HFF-Myc (cell line): ENCODE measurements around the gene DNAAF1.
A peak's percentile ranks its signal among the peaks of the same experiment; 100 is the strongest.

Experiments
- DNase-seq: peaks from one replicate; pipeline ENCODE4 v3.0.0-alpha.2; 2011; ENCODE audit warnings: low read depth; ENCODE audit errors: extremely low read depth
- H3K4me3 ChIP-seq: replicated peaks from 2 replicates; pipeline ENCODE4 v1.5.1; 2011; ENCODE audit warnings: low read depth, mild to moderate bottlenecking, control low read depth, low read length
- CTCF ChIP-seq: IDR thresholded peaks from 2 replicates; pipeline ENCODE4 v1.5.1; 2012; ENCODE audit warnings: mild to moderate bottlenecking, low read depth, low read length, control low read depth; ENCODE audit errors: missing control alignments

Gene DNAAF1

GRCh38 chr16:84144859-84145639 lies at the start of gene DNAAF1, which contains the start of gene HSDL1:
DNAAF1 (plus strand) TSS chr16:84145308; CDS start chr16:84145441, 133 bp downstream.
HSDL1 (minus strand) TSS chr16:84145177; CDS start chr16:84131321, 13,856 bp downstream.
- DNase-seq, result peak; percentile 22
- TF ChIP-seq CTCF, result no peak

GRCh38 chr16:84095466-84095865 lies 49.6 kb upstream of the DNAAF1 start:
- TF ChIP-seq CTCF, result no peak
- no peak for DNase-seq
- no peak overlapping the region for H3K4me3 ChIP-seq

More at GRCh38 chr16:84144859-84145639, at the start of gene DNAAF1, which contains the start of gene HSDL1:
- peak within 1 kb of the TSS; percentile 74 for H3K4me3 ChIP-seq

- DNase-seq, result no peak
- H3K4me3 ChIP-seq, result no peak overlapping the region
- TF ChIP-seq CTCF, result no peak
These were observed 48.6 kb upstream of the DNAAF1 start for GRCh38 chr16:84096447-84097005.

- DNase-seq, result no peak
- H3K4me3 ChIP-seq, result no peak overlapping the region
- no peak for TF ChIP-seq CTCF
These were observed 46.2 kb upstream of the DNAAF1 start for GRCh38 chr16:84098939-84099338.

- no peak for DNase-seq
- no peak overlapping the region for H3K4me3 ChIP-seq
- TF ChIP-seq CTCF, result no peak
These were observed 41.4 kb upstream of the DNAAF1 start for GRCh38 chr16:84103678-84104077.

- DNase-seq, result no peak
- H3K4me3 ChIP-seq, result no peak overlapping the region
- no peak for TF ChIP-seq CTCF
These were observed 40.9 kb upstream of the DNAAF1 start for GRCh38 chr16:84104231-84104630.
